Loucy (cell line): Measurements from ENCODE around the gene PFKFB3.

ENCODE experiments used
- H2AFZ ChIP-seq: fragments of 200-600 bp; sonication (generic); 2 replicates; pipeline ENCODE4 v1.6.0; 2016; ENCODE audit warnings: antibody characterized with exemption, mild to moderate bottlenecking, low read length, moderate library complexity
- H3F3A ChIP-seq: fragments of 200-600 bp; 2 replicates; pipeline ENCODE4 v1.6.0; 2016; ENCODE audit warnings: antibody characterized with exemption, low read depth, mild to moderate bottlenecking
- H3K27me3 ChIP-seq: fragments of 200-600 bp; sonication (generic); 2 replicates; pipeline ENCODE4 v1.6.1; 2014; ENCODE audit warnings: low read length, mild to moderate bottlenecking; ENCODE audit not compliant: insufficient read depth, poor library complexity, severe bottlenecking
- H3K36me3 ChIP-seq: fragments of 200-600 bp; sonication (generic); 2 replicates; pipeline ENCODE4 v1.6.1; 2016; ENCODE audit warnings: low read length; ENCODE audit not compliant: insufficient read depth
- H3K4me1 ChIP-seq: fragments of 200-600 bp; sonication (generic); 2 replicates; pipeline ENCODE4 v1.5.1; 2014; ENCODE audit warnings: low read length, mild to moderate bottlenecking; ENCODE audit not compliant: insufficient read depth, poor library complexity, severe bottlenecking
- H3K4me2 ChIP-seq: fragments of 200-600 bp; sonication (generic); 2 replicates; pipeline ENCODE4 v1.6.0; 2014; ENCODE audit warnings: antibody characterized with exemption, low read length, low read depth, mild to moderate bottlenecking; ENCODE audit not compliant: poor library complexity, severe bottlenecking
- H3K4me3 ChIP-seq: fragments of 200-600 bp; sonication (generic); 2 replicates; pipeline ENCODE4 v1.5.1; 2014; ENCODE audit warnings: low read length, mild to moderate bottlenecking, mixed read lengths; ENCODE audit not compliant: poor library complexity, severe bottlenecking
- H3K79me2 ChIP-seq: fragments of 200-600 bp; sonication (generic); 2 replicates; pipeline ENCODE4 v1.6.1; 2014; ENCODE audit warnings: low read length; ENCODE audit not compliant: insufficient read depth
- H3K9ac ChIP-seq: fragments of 200-600 bp; sonication (generic); 2 replicates; pipeline ENCODE4 v1.6.0; 2014; ENCODE audit warnings: mild to moderate bottlenecking, low read depth, low read length, moderate library complexity; ENCODE audit not compliant: poor library complexity, severe bottlenecking
- H3K9me2 ChIP-seq: fragments of 200-600 bp; sonication (generic); replicated peaks from 2 replicates; pipeline ENCODE4 v1.6.1; 2016; ENCODE audit warnings: low read depth, low read length, mixed read lengths
- H3K9me3 ChIP-seq: fragments of 200-600 bp; sonication (generic); 2 replicates; pipeline ENCODE4 v1.6.1; 2014; ENCODE audit warnings: mild to moderate bottlenecking, antibody characterized with exemption, low read length, low read depth; ENCODE audit not compliant: insufficient read depth
- H4K20me1 ChIP-seq: fragments of 200-600 bp; sonication (generic); 2 replicates; pipeline ENCODE4 v1.6.0; 2014; ENCODE audit warnings: antibody characterized with exemption, low read length, mild to moderate bottlenecking; ENCODE audit not compliant: insufficient read depth, poor library complexity, severe bottlenecking
- EZH2phosphoT487 ChIP-seq: fragments of 200-600 bp; IDR thresholded peaks from 2 replicates; pipeline ENCODE4 v1.6.1; 2018; ENCODE audit warnings: antibody characterized with exemption, mild to moderate bottlenecking, moderate library complexity, borderline replicate concordance
- TF ChIP-seq, protein P1 (sequence below): fragments of 200-600 bp; sonication (generic); conservative IDR thresholded peaks from 2 replicates; pipeline ENCODE4 v1.5.1; 2014; ENCODE audit warnings: mild to moderate bottlenecking, antibody characterized with exemption, low read length

Gene PFKFB3

DNA sequence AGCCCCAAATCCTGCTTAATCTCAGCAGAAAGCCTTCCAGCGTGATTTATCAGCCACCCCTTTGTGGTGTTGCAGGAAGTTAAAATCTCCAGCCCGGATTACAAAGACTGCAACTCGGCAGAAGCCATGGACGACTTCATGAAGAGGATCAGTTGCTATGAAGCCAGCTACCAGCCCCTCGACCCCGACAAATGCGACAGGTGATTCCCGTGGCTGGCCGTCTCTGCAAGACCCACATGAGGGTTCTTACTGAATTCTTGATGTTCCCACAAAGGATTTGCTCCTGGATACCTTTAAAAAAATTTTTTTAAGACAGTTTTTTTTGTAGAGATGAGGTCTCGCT, 16.7 kb downstream of the PFKFB3 start:
- Histone ChIP-seq H4K20me1 (peaks cover 33% of the 10 kb centered on the region), H3K4me3 (no peak overlapping the region), H3K9me3 (no peaks in the 10 kb centered on the region), H3K79me2 (peaks cover 16% of the 10 kb centered on the region; the same call in 1 of the 2 replicates), H3K4me2 (no peak overlapping the region), H3F3A (no peaks in the 10 kb centered on the region), H3K9me2 (no peaks in the 10 kb centered on the region), H3K27me3 (no peaks in the 10 kb centered on the region), H3K9ac (no peak overlapping the region), H2AFZ (no peak overlapping the region), H3K4me1 (no peaks in the 10 kb centered on the region), H3K36me3 (peaks cover 98% of the 10 kb centered on the region; the same call in 1 of the 2 replicates)
- TF ChIP-seq, protein P1, sequence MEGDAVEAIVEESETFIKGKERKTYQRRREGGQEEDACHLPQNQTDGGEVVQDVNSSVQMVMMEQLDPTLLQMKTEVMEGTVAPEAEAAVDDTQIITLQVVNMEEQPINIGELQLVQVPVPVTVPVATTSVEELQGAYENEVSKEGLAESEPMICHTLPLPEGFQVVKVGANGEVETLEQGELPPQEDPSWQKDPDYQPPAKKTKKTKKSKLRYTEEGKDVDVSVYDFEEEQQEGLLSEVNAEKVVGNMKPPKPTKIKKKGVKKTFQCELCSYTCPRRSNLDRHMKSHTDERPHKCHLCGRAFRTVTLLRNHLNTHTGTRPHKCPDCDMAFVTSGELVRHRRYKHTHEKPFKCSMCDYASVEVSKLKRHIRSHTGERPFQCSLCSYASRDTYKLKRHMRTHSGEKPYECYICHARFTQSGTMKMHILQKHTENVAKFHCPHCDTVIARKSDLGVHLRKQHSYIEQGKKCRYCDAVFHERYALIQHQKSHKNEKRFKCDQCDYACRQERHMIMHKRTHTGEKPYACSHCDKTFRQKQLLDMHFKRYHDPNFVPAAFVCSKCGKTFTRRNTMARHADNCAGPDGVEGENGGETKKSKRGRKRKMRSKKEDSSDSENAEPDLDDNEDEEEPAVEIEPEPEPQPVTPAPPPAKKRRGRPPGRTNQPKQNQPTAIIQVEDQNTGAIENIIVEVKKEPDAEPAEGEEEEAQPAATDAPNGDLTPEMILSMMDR, result no peak
- no peak for TF ChIP-seq EZH2phosphoT487

DNA sequence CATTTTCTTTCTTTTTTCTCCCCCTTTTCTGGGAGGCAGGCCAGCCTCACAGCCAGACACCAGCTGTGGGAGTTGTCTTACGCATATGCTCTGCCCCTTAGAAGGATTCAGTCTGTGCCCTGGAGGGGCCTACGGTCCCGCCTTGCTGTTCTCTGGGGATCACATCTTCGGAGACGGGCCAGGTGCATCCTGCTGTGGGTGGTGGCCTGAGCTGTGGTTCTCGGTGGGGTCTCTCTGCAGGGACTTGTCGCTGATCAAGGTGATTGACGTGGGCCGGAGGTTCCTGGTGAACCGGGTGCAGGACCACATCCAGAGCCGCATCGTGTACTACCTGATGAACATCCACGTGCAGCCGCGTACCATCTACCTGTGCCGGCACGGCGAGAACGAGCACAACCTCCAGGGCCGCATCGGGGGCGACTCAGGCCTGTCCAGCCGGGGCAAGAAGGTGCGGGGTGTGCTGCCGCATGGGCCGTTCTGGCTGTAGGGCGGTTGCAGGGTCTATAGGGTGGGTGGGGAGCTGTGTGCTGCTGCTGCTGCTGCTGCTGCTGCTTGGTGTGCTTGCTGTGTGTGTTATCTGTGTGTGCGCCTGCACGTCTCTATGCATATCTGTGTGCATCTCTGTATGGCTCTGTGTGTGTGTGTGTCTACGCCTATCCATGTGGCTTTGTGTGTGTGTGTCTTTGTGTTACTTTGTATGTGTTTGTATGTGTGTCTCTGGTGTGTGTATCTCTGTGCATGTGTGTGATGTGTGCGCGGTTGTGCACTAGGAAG, 17.9 kb downstream of the PFKFB3 start:
- Histone ChIP-seq H3K4me3 (no peak overlapping the region), H3K36me3 (peaks cover 98% of the 10 kb centered on the region; the same call in 1 of the 2 replicates), H3K9me3 (no peaks in the 10 kb centered on the region), H4K20me1 (peaks cover 22% of the 10 kb centered on the region), H3K27me3 (no peaks in the 10 kb centered on the region), H3K9me2 (no peaks in the 10 kb centered on the region), H3K9ac (no peak overlapping the region), H3K4me2 (no peak overlapping the region), H3K4me1 (no peaks in the 10 kb centered on the region), H2AFZ (no peak overlapping the region), H3F3A (no peaks in the 10 kb centered on the region), H3K79me2 (peaks cover 7% of the 10 kb centered on the region; the same call in 1 of the 2 replicates)
- TF ChIP-seq EZH2phosphoT487, result no peak

DNA sequence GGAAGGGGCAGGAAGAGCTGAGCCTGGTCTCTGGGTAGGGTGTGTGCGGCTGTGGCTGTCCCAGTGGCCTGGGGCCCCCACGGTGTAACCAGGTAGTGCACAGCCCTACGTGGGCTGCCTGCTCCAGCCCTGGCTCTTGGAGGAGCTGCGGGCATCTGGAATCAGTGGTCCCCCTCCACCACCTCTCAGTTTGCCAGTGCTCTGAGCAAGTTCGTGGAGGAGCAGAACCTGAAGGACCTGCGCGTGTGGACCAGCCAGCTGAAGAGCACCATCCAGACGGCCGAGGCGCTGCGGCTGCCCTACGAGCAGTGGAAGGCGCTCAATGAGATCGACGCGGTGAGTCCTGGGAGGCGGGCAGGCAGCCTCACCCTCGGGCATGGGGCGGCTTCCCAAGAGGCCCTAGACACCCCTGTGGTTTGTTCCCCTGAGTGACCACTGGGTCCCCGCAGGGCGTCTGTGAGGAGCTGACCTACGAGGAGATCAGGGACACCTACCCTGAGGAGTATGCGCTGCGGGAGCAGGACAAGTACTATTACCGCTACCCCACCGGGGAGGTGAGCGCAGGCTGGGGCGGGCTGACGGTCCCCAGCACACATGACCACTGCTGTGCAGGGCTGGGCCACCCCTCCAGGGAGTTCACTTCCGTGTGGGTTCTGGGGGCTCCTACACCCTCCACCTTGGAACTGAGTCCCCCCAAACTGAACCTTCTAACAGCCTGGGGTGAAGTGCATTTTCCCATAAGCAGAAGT, 18.6 kb downstream of the PFKFB3 start:
- H3K4me1 ChIP-seq, result no peaks in the 10 kb centered on the region
- no peaks in the 10 kb centered on the region for H3K9me2 ChIP-seq
- H3K27me3 ChIP-seq, result no peaks in the 10 kb centered on the region
- no peak overlapping the region for H3K4me3 ChIP-seq
- H3K79me2 ChIP-seq, result peaks cover 5% of the 10 kb centered on the region; the same call in 1 of the 2 replicates
- H3K4me2 ChIP-seq, result no peak overlapping the region
- no peaks in the 10 kb centered on the region for H3K9me3 ChIP-seq
- no peak overlapping the region for H3K9ac ChIP-seq
- H3F3A ChIP-seq, result no peaks in the 10 kb centered on the region
- no peak overlapping the region for H2AFZ ChIP-seq
- H3K36me3 ChIP-seq, result peaks cover 98% of the 10 kb centered on the region; the same call in 1 of the 2 replicates
- H4K20me1 ChIP-seq, result peaks cover 17% of the 10 kb centered on the region
- TF ChIP-seq, protein P1, result no peak
- TF ChIP-seq EZH2phosphoT487, result no peak
